Right atrium auricular region (tissue), 2 donors: Measurements from ENCODE around the gene BPIFB2. TPM values are rescaled to one million over a fixed set of nuclear protein-coding genes. Genes with fewer than 3 reads are reported as not detected.

Experiments used
- DNase-seq: peaks from one replicate; pipeline ENCODE4 v3.0.0-alpha.2; 2019; ENCODE audit warnings: low spot score
- H3K27ac ChIP-seq, 2 donors: fragments of 200-600 bp; sonication (generic); 1 replicate in 1 of 2; 2 replicates in 1 of 2; pipeline ENCODE4 v1.5.1; 2016 to 2019
- H3K27me3 ChIP-seq, 2 donors: fragments of 200-600 bp; sonication (generic); one replicate each; pipeline versions ENCODE4 v1.5.1 to v1.6.0; 2017 to 2019
- H3K36me3 ChIP-seq: fragments of 200-600 bp; sonication (generic); one replicate; pipeline ENCODE4 v1.5.1; 2016
- H3K4me1 ChIP-seq, 2 donors: fragments of 200-600 bp; sonication (generic); one replicate each; pipeline versions ENCODE4 v1.5.1 to v1.6.0; 2017 to 2019
- H3K4me3 ChIP-seq, 2 donors: fragments of 200-600 bp; sonication (generic); 1 replicate in 1 of 2; 2 replicates in 1 of 2; pipeline ENCODE4 v1.5.1; 2017 to 2019; ENCODE audit warnings: mild to moderate bottlenecking in 1 of 2, moderate library complexity in 1 of 2
- H3K9me3 ChIP-seq, 2 donors: fragments of 200-600 bp; sonication (generic); one replicate each; pipeline ENCODE4 v1.5.1; 2019
- total RNA-seq, 2 donors: library from RNA; depleted of rRNA; stranded (reverse); fragments of >200 nt; gene quantifications; one replicate each; pipeline ENCODE4 v1.1.0, GENCODE V29; 2016
- TF ChIP-seq, protein P1 (sequence below), 2 donors: fragments of 200-600 bp; sonication (generic); IDR thresholded peaks; one replicate each; pipeline ENCODE4 v1.5.1; 2019; ENCODE audit warnings: antibody characterized with exemption in 2 of 2

BPIFB2 gene
- total RNA-seq, 2 donors from 2014 or later: not detected

- Histone ChIP-seq H3K9me3 (no peaks in the 10 kb centered on the region), H3K27ac (peak overlapping the region in 1 of 2 donors; percentile 48), H3K36me3 (no peaks in the 10 kb centered on the region), H3K27me3 (no peaks in the 10 kb centered on the region), H3K4me3 (no peak overlapping the region), H3K4me1 (peaks cover 0 to 12% of the 10 kb centered on the region in 2 donors)
- no peak for DNase-seq
- TF ChIP-seq, protein P1, sequence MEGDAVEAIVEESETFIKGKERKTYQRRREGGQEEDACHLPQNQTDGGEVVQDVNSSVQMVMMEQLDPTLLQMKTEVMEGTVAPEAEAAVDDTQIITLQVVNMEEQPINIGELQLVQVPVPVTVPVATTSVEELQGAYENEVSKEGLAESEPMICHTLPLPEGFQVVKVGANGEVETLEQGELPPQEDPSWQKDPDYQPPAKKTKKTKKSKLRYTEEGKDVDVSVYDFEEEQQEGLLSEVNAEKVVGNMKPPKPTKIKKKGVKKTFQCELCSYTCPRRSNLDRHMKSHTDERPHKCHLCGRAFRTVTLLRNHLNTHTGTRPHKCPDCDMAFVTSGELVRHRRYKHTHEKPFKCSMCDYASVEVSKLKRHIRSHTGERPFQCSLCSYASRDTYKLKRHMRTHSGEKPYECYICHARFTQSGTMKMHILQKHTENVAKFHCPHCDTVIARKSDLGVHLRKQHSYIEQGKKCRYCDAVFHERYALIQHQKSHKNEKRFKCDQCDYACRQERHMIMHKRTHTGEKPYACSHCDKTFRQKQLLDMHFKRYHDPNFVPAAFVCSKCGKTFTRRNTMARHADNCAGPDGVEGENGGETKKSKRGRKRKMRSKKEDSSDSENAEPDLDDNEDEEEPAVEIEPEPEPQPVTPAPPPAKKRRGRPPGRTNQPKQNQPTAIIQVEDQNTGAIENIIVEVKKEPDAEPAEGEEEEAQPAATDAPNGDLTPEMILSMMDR (IDR thresholded peaks at IDR 0.05): no peak
Observed at GRCh38 chr20:32983459-32984112, 23.9 kb upstream of the BPIFB2 start.

- no peak for DNase-seq
- TF ChIP-seq, protein P1 (IDR thresholded peaks at IDR 0.05): no peak
- no peak overlapping the region for H3K27ac ChIP-seq
Observed at GRCh38 chr20:32984196-32984595, 23.3 kb upstream of the BPIFB2 start.

DNA sequence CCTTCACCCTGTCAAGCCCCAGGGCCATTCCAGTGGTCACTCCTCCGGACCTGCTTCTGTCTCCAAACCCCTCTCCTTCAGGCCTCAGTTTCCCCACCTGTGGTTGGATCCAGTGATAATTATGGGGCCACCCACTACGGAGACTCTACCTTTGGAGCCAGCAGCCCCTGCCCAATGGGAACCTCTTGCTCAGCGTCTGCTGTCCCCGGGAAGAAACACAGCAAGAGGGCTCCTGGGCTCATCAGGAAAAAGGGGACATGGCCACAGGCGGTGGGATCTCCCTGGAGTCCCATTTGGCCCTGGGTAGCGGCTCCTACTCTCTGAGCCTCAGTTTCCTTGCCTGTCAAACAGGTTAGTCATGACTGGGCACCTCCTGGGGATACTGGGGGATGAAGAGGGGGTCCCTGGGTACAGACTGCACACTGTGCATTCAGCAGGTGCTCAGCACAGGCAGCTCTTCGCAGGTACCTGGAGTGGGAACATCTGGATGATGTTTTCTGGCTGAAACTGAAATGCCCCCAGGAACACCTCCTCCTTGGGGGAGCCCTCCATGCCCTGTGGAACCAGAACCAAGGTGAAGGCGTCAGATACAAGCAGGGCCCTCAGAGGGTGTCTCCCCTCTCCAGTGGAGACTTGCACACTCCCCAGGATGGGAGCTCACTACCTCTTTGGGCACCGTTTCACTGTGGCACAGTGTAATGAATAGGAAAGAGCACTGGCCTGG lies 22.7 kb upstream of the BPIFB2 start:
- DNase-seq: no peak
- no peaks in the 10 kb centered on the region for H3K27me3 ChIP-seq
- H3K9me3 ChIP-seq: no peaks in the 10 kb centered on the region
- H3K27ac ChIP-seq: no peak overlapping the region
- peaks cover 0 to 11% of the 10 kb centered on the region in 2 donors for H3K4me1 ChIP-seq
- TF ChIP-seq, protein P1 (IDR thresholded peaks at IDR 0.05): no peak
- H3K36me3 ChIP-seq: no peaks in the 10 kb centered on the region
- H3K4me3 ChIP-seq: no peak overlapping the region

More at GRCh38 chr20:32984196-32984595, 23.3 kb upstream of the BPIFB2 start:
- no peaks in the 10 kb centered on the region for H3K9me3 ChIP-seq
- no peak overlapping the region for H3K4me3 ChIP-seq
- H3K36me3 ChIP-seq: no peaks in the 10 kb centered on the region
- no peaks in the 10 kb centered on the region for H3K27me3 ChIP-seq
- H3K4me1 ChIP-seq: peaks cover 0 to 12% of the 10 kb centered on the region in 2 donors

- TF ChIP-seq, protein P1 (IDR thresholded peaks at IDR 0.05): no peak
- Histone ChIP-seq H3K4me3 (no peak overlapping the region), H3K27ac (no peak overlapping the region), H3K27me3 (no peaks in the 10 kb centered on the region), H3K4me1 (peaks cover 0 to 6% of the 10 kb centered on the region in 2 donors), H3K36me3 (no peaks in the 10 kb centered on the region), H3K9me3 (no peaks in the 10 kb centered on the region)
- DNase-seq: no peak
Observed at GRCh38 chr20:32985596-32985995, 21.9 kb upstream of the BPIFB2 start.

- no peaks in the 10 kb centered on the region for H3K9me3 ChIP-seq
- H3K4me1 ChIP-seq: peaks cover 0 to 6% of the 10 kb centered on the region in 2 donors
- no peak overlapping the region for H3K4me3 ChIP-seq
- no peaks in the 10 kb centered on the region for H3K27me3 ChIP-seq
- TF ChIP-seq, protein P1 (IDR thresholded peaks at IDR 0.05): no peak
- no peak for DNase-seq
- no peak overlapping the region for H3K27ac ChIP-seq
- no peaks in the 10 kb centered on the region for H3K36me3 ChIP-seq
Observed at GRCh38 chr20:32986331-32986966, 21.1 kb upstream of the BPIFB2 start.
